HG02798 (cell line): ENCODE measurements around the gene SMCO4.
"Not testable (repeated sequence)": the region's sequence is repeated elsewhere in the genome, so short reads cannot be mapped to it uniquely, and the experiment has no call there.

ENCODE experiments used
- ATAC-seq: cut with Tn5 transposase; IDR thresholded peaks from one replicate; pipeline ENCODE4 v1.9.1; 2021; ENCODE audit warnings: mild to moderate bottlenecking; ENCODE audit not compliant: unreplicated experiment, poor library complexity

The SMCO4 gene

DNA sequence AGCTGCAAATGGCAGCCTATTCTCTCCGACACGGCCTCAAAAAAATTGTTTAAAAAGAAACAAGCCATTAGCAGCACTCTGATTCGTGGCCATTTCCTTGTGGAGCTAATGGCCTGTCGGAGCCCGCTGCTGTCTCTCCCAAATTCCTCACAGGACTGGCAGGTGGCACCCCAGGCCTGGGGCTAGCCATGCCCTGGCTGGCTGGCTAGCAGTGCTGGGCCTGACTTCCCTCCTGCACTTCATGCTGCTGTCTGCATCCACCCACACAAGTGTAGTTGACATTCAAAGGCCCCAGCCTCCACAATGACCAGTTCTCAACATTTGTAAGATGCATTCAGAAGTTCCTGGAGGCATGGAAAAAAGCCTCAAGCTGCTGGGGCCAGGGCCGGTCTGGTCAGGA, 61.5 kb downstream of the SMCO4 start:
- no peak for ATAC-seq

- no peak for ATAC-seq
Observed at GRCh38 chr11:93481279-93481678, 61.9 kb downstream of the SMCO4 start.

DNA sequence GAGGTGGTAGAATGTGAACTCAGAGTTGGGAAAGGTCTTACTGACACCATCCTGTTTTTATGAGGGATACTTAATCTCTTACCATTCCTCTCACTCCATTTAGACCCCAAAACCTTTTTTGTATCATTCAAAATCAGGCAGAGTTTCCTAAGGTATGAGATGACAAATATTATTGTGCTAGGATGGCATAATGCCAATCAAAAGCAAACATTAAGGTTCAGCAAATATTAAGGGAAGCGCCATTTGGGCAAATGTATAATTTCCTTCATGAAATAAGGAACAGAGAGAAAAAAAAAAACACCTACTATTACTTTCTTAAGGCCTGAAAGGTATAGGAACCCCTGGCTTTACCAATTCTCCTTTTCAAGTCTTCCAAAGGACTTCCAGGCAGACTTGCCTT, 62.4 kb downstream of the SMCO4 start:
- ATAC-seq, result no peak

- no peak for ATAC-seq
Observed at GRCh38 chr11:93480256-93480655, 62.9 kb downstream of the SMCO4 start.

DNA sequence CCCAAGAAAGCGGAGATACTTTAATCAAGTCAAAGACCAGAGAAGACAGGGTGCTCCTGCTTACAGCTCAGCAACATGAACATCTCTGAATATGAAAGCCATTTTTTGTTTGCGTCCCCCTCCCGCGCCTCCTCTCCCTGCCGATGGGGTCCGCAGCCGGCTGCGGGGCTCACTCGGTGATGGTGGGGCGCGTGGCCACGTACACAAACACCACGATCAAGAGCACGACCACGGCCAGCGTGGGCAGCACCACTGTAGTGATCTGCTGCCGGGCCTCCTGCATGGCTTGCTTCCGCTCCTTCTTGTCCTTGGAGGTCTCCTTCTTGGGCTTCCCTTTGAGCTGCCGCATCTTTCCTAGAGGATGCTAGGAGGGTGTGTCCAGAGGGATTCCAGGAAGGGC, 64.3 kb downstream of the SMCO4 start:
- no peak for ATAC-seq

- no peak for ATAC-seq
Observed at GRCh38 chr11:93477684-93478234, 65.4 kb downstream of the SMCO4 start.

DNA sequence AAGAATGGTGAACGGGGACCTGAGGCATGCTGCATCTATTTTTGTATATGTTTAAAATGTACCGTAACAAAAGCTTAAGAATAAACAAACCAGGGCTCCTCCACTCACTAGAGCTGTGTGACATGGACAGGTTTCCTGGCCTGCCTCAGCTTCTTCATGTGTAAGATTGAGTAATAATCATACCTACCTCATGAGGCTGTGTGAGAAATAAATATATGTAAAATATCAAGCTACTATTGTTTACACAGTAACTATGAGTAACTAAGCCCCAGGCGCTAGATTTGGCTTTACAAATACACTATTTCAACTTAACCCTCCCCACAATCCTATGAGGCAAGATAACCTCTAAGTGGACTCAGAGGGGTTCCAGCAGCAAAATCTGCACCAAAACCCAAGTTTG, 66.4 kb downstream of the SMCO4 start:
- ATAC-seq, result no peak

DNA sequence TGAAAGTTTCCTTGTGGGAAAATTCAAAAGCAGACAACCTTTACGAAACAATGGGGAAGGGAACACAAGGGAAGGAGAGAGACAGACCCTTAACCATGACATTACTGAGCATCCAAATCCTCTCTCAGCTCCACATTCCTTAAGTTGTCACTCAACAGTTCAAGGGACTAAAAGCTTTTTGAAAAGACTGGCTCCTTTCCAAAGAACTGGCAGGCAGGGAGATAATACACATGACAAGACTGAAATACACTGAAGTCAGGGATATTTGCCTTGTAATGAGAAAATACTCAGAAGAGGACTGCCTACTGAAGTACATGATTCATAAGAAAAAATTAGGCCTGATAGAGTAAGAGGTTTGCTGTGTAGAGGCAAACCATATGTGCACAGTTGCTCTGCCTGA, 69.1 kb downstream of the SMCO4 start:
- no peak for ATAC-seq

- no peak for ATAC-seq
Observed at GRCh38 chr11:93468290-93468689, 74.9 kb downstream of the SMCO4 start.

- ATAC-seq, result no peak
Observed at GRCh38 chr11:93467054-93467453, 76.1 kb downstream of the SMCO4 start.

DNA sequence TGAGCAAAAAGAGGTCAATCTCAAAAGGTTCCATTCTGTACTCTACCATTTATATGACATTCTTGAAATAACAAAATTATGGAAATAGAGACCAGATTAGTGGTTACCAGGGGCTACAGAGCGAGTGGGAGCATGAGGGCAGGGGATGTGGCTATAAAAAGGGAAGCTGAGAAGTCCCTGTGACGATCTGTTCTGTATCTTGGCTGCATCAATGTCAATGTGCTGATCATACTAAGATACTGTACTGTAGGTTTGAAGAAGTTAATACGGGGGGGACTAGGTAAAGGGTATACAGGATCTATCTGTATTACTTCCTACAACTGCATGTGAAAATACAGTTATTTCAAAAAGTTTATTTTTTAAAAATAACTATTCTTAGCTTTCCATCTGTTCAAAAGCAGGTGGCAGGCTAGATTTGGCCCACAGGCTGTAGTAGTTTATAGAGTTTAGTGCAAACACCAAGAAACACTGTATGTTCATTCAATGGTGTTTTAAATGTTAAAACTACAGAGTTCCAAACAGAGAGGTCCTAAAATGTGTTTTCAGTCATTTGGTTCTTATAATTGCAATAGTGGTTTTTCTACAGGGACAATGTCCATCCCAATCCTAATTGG, 78.2 kb downstream of the SMCO4 start:
- no peak for ATAC-seq

- ATAC-seq, result not testable (repeated sequence)
Observed at GRCh38 chr11:93463666-93464065, 79.5 kb downstream of the SMCO4 start.

- ATAC-seq, result no peak
Observed at GRCh38 chr11:93458286-93458685, 84.9 kb downstream of the SMCO4 start.

- ATAC-seq, result no peak
Observed at GRCh38 chr11:93444617-93445073, 98.5 kb downstream of the SMCO4 start.

DNA sequence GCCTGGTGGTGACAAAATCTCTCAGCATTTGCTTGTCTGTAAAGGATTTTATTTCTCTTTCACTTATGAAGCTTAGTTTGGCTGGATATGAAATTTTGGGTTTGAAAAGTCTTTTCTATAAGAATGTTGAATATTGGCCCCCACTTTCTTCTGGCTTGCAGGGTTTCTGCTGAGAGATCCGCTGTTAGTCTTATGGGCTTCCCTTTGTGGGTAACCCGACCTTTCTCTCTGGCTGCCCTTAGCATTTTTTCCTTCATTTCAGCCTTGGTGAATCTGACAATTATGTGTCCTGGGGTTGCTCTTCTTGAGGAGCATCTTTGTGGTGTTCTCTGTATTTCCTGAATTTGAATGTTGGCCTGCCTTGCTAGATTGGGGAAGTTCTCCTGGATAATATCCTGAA, 100.0 kb downstream of the SMCO4 start:
- not testable (repeated sequence) for ATAC-seq

DNA sequence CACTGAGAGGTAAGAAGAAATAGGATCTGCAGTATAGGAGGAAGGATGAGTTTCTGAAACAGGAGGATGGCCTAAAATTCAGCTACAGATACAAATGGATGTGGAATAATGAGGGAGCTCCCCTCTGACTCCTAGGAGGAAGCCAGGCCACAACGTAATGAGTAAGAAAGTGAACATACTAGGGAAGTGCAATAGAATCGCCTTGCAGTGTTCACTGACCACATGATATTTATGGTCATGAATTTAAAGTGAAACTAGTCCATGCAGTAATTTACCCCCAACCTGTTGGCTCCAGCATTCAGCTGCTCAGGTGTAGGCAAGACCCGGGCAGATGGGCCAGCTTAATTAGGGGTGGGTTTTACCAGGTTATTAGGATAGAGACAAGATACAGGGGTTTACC, 110.9 kb downstream of the SMCO4 start:
- no peak for ATAC-seq
